HepG2 (cell line): ENCODE data around the gene RABEP2. TPM values are rescaled to one million over a fixed set of nuclear protein-coding genes. Genes with fewer than 3 reads are reported as not detected.
A peak's percentile ranks its signal among the peaks of the same experiment; 100 is the strongest.

ENCODE experiments used
- BRCA1 ChIP-seq: sonication (generic); formaldehyde crosslinking; IDR thresholded peaks from 2 replicates; pipeline ENCODE4 v1.4.0; 2020; ENCODE audit warnings: missing genetic modification reagents
- EEA1 ChIP-seq: sonication (generic); formaldehyde crosslinking; IDR thresholded peaks from 2 replicates; pipeline ENCODE4 v1.5.1; 2020; ENCODE audit warnings: mild to moderate bottlenecking, missing genetic modification reagents, borderline replicate concordance
- HNRNPLL ChIP-seq: fragments of 200-400 bp; formaldehyde crosslinking; IDR thresholded peaks from 2 replicates; pipeline ENCODE4 v1.6.1; 2017; ENCODE audit warnings: mild to moderate bottlenecking, low read depth, low read length; ENCODE audit not compliant: poor library complexity, severe bottlenecking
- ISL2 ChIP-seq: sonication (generic); formaldehyde crosslinking; IDR thresholded peaks from 2 replicates; pipeline ENCODE4 v1.5.0; 2020; ENCODE audit warnings: missing genetic modification reagents
- JUNB ChIP-seq: sonication (generic); formaldehyde crosslinking; IDR thresholded peaks from 2 replicates; pipeline ENCODE4 v1.8.0; 2022; ENCODE audit warnings: missing genetic modification reagents, mild to moderate bottlenecking, borderline replicate concordance
- MYC ChIP-seq: sonication (generic); formaldehyde crosslinking; IDR thresholded peaks from 2 replicates; pipeline ENCODE4 v1.9.0; 2021; ENCODE audit warnings: missing genetic modification reagents, borderline replicate concordance
- NONO ChIP-seq, 2 experiments: fragments of 450-650 bp in 1 of 2; sonication (generic) in 1 of 2; formaldehyde crosslinking in 1 of 2; IDR thresholded peaks in 1 of 2; conservative IDR thresholded peaks in 1 of 2; 2 replicates each; pipeline versions ENCODE4 v1.6.1 to v1.8.0; 2017 to 2022; ENCODE audit warnings: mild to moderate bottlenecking in 1 of 2, missing genetic modification reagents in 1 of 2, moderate library complexity in 1 of 2
- PAX8 ChIP-seq: sonication (generic); formaldehyde crosslinking; IDR thresholded peaks from 2 replicates; pipeline ENCODE4 v1.8.0; 2022; ENCODE audit warnings: mild to moderate bottlenecking, missing genetic modification reagents, borderline replicate concordance
- SMAD3 ChIP-seq: sonication (generic); formaldehyde crosslinking; IDR thresholded peaks from 2 replicates; pipeline ENCODE4 v1.4.0; 2020; ENCODE audit warnings: missing genetic modification reagents
- SPEN ChIP-seq: sonication (generic); formaldehyde crosslinking; IDR thresholded peaks from 2 replicates; pipeline ENCODE4 v1.5.1; 2020; ENCODE audit warnings: low read depth, mild to moderate bottlenecking, missing genetic modification reagents
- XRCC5 ChIP-seq: fragments of 200-400 bp; formaldehyde crosslinking; optimal IDR thresholded peaks from 2 replicates; pipeline ENCODE3; 2017; ENCODE audit warnings: mild to moderate bottlenecking, low read length
- ZC3H13 ChIP-seq: sonication (generic); formaldehyde crosslinking; IDR thresholded peaks from 2 replicates; pipeline ENCODE4 v1.8.1; 2023; ENCODE audit warnings: mild to moderate bottlenecking, missing genetic modification reagents, moderate library complexity
- ZNF446 ChIP-seq: sonication (generic); formaldehyde crosslinking; IDR thresholded peaks from 2 replicates; pipeline ENCODE4 v1.5.0; 2020; ENCODE audit warnings: mild to moderate bottlenecking, missing genetic modification reagents
- ZNF75D ChIP-seq: sonication (generic); formaldehyde crosslinking; IDR thresholded peaks from 2 replicates; pipeline ENCODE4 v1.8.1; 2023; ENCODE audit warnings: missing genetic modification reagents, mild to moderate bottlenecking, borderline replicate concordance
- polyA plus RNA-seq, 8 experiments: library from polyadenylated mRNA; depleted of rRNA in 3 of 8; stranded (reverse) in 7 of 8; unstranded in 1 of 8; fragments of >200 nt; fragmentation: Illumina TruSeq in 4 of 8; extraction: Trizol in 4 of 8; gene quantifications; 2 replicates each; pipeline versions ENCODE4 v1.2.1 to v1.2.3, GENCODE V29; 2011 to 2016; ENCODE audit warnings: low read depth in 4 of 8, missing spikeins in 1 of 8, mixed read lengths in 1 of 8; ENCODE audit not compliant: insufficient read depth in 1 of 8
- total RNA-seq, 5 experiments: library from RNA; depleted of rRNA; stranded (reverse); fragments of >200 nt; fragmentation: Illumina TruSeq; extraction: Trizol; gene quantifications; 2 replicates each; pipeline ENCODE4 v1.2.3, GENCODE V29; 2016; ENCODE audit warnings: low read depth in 1 of 5
- TF ChIP-seq, protein P1 (sequence below): sonication (generic); formaldehyde crosslinking; IDR thresholded peaks from 2 replicates; pipeline ENCODE4 v1.5.0; 2020; ENCODE audit warnings: mild to moderate bottlenecking, missing genetic modification reagents, borderline replicate concordance
- TF ChIP-seq, protein P2 (sequence below): sonication (generic); formaldehyde crosslinking; IDR thresholded peaks from 2 replicates; pipeline ENCODE4 v1.5.0; 2020; ENCODE audit warnings: missing genetic modification reagents
- TF ChIP-seq, protein P3 (sequence below): IDR thresholded peaks from 2 replicates; pipeline ENCODE4 v1.6.1; 2016; ENCODE audit warnings: control low read depth

Gene RABEP2
- total and polyA plus RNA-seq, 2 of the 13 experiments (the other 11 are each of a cell fraction or from before 2014, with no cell fraction given), result 10.8 to 18.4 TPM

DNA sequence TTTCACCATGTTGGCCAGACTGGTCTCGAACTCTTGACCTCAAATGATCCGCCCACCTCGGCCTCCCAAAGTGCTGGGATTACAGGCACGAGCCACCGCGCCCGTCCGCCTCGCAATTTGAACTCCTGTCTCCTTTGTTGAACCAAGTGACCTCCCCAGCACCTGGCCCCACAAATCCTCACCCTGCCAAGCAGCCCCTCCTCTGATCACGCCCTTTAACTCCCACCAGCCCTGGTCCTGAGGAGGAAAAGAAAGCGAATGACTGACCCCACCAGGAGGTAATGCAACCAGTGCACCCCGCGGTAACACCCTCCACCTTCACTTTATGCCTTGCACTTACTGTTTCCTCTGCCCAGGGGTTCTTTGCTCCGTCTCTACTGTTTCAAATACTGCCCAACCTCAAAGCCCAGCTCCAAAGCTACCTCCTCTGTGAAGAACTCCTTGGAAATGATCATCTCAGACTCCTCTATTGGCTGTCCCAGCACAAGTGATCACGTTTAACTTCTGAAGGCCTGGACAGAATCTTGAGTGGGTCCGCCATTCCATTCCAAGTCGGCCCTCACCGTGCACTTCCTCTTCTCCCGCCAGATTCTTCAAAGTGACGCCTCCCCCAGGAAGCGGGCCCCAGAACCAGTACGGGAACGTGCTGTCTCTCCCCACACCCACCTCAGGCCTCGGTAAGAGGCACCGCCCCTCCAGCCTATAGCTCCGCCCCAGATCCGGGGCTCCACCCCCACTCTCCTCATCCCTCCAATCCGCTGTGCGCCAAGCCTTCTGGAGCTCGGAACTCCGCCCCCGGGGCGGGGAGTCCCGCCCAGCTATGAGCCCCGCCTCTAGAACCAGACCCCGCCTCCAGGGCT, 11.1 kb upstream of the RABEP2 start (continued):
- peak; percentile 48; the same call in 1 of the 2 replicates for TF ChIP-seq JUNB (CRISPR knock-in tag)
- peak; percentile 28 for TF ChIP-seq HNRNPLL
- no peak for TF ChIP-seq PAX8 (CRISPR knock-in tag)
- no peak; the same call in 1 of the 2 replicates for TF ChIP-seq ISL2 (CRISPR knock-in tag)
- no peak for TF ChIP-seq ZNF75D (CRISPR knock-in tag)
- no peak; the same call in 1 of the 2 replicates for TF ChIP-seq SPEN (CRISPR knock-in tag)
- TF ChIP-seq, protein P1, sequence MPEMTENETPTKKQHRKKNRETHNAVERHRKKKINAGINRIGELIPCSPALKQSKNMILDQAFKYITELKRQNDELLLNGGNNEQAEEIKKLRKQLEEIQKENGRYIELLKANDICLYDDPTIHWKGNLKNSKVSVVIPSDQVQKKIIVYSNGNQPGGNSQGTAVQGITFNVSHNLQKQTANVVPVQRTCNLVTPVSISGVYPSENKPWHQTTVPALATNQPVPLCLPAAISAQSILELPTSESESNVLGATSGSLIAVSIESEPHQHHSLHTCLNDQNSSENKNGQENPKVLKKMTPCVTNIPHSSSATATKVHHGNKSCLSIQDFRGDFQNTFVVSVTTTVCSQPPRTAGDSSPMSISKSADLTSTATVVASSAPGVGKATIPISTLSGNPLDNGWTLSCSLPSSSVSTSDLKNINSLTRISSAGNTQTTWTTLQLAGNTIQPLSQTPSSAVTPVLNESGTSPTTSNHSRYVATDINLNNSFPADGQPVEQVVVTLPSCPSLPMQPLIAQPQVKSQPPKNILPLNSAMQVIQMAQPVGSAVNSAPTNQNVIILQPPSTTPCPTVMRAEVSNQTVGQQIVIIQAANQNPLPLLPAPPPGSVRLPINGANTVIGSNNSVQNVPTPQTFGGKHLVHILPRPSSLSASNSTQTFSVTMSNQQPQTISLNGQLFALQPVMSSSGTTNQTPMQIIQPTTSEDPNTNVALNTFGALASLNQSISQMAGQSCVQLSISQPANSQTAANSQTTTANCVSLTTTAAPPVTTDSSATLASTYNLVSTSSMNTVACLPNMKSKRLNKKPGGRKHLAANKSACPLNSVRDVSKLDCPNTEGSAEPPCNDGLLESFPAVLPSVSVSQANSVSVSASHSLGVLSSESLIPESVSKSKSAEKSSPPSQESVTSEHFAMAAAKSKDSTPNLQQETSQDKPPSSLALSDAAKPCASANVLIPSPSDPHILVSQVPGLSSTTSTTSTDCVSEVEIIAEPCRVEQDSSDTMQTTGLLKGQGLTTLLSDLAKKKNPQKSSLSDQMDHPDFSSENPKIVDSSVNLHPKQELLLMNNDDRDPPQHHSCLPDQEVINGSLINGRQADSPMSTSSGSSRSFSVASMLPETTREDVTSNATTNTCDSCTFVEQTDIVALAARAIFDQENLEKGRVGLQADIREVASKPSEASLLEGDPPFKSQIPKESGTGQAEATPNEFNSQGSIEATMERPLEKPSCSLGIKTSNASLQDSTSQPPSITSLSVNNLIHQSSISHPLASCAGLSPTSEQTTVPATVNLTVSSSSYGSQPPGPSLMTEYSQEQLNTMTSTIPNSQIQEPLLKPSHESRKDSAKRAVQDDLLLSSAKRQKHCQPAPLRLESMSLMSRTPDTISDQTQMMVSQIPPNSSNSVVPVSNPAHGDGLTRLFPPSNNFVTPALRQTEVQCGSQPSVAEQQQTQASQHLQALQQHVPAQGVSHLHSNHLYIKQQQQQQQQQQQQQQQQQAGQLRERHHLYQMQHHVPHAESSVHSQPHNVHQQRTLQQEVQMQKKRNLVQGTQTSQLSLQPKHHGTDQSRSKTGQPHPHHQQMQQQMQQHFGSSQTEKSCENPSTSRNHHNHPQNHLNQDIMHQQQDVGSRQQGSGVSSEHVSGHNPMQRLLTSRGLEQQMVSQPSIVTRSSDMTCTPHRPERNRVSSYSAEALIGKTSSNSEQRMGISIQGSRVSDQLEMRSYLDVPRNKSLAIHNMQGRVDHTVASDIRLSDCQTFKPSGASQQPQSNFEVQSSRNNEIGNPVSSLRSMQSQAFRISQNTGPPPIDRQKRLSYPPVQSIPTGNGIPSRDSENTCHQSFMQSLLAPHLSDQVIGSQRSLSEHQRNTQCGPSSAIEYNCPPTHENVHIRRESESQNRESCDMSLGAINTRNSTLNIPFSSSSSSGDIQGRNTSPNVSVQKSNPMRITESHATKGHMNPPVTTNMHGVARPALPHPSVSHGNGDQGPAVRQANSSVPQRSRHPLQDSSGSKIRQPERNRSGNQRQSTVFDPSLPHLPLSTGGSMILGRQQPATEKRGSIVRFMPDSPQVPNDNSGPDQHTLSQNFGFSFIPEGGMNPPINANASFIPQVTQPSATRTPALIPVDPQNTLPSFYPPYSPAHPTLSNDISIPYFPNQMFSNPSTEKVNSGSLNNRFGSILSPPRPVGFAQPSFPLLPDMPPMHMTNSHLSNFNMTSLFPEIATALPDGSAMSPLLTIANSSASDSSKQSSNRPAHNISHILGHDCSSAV (CRISPR knock-in tag), result no peak
- TF ChIP-seq, protein P2, sequence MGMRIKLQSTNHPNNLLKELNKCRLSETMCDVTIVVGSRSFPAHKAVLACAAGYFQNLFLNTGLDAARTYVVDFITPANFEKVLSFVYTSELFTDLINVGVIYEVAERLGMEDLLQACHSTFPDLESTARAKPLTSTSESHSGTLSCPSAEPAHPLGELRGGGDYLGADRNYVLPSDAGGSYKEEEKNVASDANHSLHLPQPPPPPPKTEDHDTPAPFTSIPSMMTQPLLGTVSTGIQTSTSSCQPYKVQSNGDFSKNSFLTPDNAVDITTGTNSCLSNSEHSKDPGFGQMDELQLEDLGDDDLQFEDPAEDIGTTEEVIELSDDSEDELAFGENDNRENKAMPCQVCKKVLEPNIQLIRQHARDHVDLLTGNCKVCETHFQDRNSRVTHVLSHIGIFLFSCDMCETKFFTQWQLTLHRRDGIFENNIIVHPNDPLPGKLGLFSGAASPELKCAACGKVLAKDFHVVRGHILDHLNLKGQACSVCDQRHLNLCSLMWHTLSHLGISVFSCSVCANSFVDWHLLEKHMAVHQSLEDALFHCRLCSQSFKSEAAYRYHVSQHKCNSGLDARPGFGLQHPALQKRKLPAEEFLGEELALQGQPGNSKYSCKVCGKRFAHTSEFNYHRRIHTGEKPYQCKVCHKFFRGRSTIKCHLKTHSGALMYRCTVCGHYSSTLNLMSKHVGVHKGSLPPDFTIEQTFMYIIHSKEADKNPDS (CRISPR knock-in tag), result 0 out of 2 replicates have a peak, but pooled peaks have one; percentile 40
- peak; percentile 72 for TF ChIP-seq XRCC5
- TF ChIP-seq MYC, result peak; percentile 39; the same call in 1 of the 2 replicates
- TF ChIP-seq EEA1 (CRISPR knock-in tag), result peak; percentile 62; the same call in 1 of the 2 replicates
- TF ChIP-seq ZNF446, result no peak
- no peak for TF ChIP-seq SMAD3
- TF ChIP-seq BRCA1, result no peak; the same call in 1 of the 2 replicates
- TF ChIP-seq, protein P3, sequence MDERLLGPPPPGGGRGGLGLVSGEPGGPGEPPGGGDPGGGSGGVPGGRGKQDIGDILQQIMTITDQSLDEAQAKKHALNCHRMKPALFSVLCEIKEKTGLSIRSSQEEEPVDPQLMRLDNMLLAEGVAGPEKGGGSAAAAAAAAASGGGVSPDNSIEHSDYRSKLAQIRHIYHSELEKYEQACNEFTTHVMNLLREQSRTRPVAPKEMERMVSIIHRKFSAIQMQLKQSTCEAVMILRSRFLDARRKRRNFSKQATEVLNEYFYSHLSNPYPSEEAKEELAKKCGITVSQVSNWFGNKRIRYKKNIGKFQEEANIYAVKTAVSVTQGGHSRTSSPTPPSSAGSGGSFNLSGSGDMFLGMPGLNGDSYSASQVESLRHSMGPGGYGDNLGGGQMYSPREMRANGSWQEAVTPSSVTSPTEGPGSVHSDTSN (CRISPR knock-in tag), result no peak
- TF ChIP-seq NONO (IDR thresholded peaks at IDR 0.05), result no peak
- TF ChIP-seq NONO (CRISPR knock-in tag; conservative IDR thresholded peaks at IDR 0.05), result 0 out of 2 replicates have a peak, but pooled peaks have one; percentile 33
- peak; percentile 73; the same call in 1 of the 2 replicates for TF ChIP-seq ZC3H13 (CRISPR knock-in tag)
